B cell (primary cell): ENCODE results near the gene PNCK.

Experiments
- CTCF ChIP-seq: fragments of 200-600 bp; IDR thresholded peaks from one replicate; pipeline ENCODE4 v1.8.0; 2022; ENCODE audit warnings: antibody characterized with exemption, mild to moderate bottlenecking
- EZH2 ChIP-seq: IDR thresholded peaks from 2 replicates; pipeline ENCODE4 v1.6.1; 2012; ENCODE audit warnings: borderline replicate concordance, low read depth, mild to moderate bottlenecking, moderate library complexity, low read length; ENCODE audit not compliant: insufficient read depth, poor library complexity, severe bottlenecking

- TF ChIP-seq CTCF, result no peak
- TF ChIP-seq EZH2, result no peak
Measured at GRCh38 chrX:153626025-153626633, 47.5 kb downstream of the PNCK start.
